ENCODE measurements around the gene KCNS3.
A peak's percentile ranks its signal among the peaks of the same experiment; 100 is the strongest.

The KCNS3 gene

DNA sequence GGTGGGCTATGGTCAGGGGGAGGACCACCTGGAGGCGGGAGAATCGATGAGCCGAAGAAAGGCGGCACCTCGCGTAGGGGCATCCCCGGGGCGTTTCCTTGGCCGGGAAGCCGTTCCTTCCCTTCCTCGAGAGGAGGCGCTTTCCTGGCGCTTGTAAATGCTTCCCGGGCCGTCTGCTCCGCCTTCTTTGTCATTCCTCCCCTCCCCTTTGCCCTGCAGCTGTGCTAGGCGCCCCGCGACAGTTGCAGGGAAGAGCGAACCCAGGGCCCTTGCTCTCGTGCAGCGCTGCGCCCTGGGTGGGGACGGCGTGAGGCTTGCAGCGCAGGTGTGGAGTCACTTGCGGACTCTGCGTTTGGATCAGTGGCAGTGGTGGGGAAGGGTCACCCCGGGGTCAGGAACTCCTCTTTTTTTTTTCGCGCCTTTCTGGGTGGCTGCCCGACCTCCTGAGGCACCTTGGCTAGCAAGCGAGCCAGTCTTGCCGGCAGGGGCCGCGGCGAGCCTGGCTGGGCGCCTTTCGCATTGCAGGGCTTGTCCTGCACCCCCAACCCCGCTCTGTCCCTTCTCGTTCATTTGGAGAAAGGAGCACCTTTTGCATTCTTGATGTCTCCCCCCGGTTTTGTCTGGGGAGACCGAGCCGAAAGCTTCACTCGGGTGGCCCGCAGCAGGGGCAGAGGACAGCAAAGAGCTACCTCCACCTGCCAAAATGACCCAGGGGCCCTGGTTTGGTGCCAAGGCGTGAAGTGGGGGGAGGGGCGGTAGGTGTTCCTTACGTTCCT is 858 bp downstream of the KCNS3 start:
- no peaks in the 10 kb centered on the region for H3K79me2 ChIP-seq (ENCODE audit: insufficient read depth, low read length)
- H3K9me2 ChIP-seq (replicated peaks; ENCODE audit: insufficient read depth, low read length): no peaks in the 10 kb centered on the region
- no peak overlapping the region for H3K9ac ChIP-seq (ENCODE audit: low read length)
- TF ChIP-seq EZH2phosphoT487 (conservative IDR thresholded peaks at IDR 0.05; ENCODE audit: low read length): no peak
- TF ChIP-seq, protein P1, sequence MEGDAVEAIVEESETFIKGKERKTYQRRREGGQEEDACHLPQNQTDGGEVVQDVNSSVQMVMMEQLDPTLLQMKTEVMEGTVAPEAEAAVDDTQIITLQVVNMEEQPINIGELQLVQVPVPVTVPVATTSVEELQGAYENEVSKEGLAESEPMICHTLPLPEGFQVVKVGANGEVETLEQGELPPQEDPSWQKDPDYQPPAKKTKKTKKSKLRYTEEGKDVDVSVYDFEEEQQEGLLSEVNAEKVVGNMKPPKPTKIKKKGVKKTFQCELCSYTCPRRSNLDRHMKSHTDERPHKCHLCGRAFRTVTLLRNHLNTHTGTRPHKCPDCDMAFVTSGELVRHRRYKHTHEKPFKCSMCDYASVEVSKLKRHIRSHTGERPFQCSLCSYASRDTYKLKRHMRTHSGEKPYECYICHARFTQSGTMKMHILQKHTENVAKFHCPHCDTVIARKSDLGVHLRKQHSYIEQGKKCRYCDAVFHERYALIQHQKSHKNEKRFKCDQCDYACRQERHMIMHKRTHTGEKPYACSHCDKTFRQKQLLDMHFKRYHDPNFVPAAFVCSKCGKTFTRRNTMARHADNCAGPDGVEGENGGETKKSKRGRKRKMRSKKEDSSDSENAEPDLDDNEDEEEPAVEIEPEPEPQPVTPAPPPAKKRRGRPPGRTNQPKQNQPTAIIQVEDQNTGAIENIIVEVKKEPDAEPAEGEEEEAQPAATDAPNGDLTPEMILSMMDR (IDR thresholded peaks at IDR 0.05; ENCODE audit: insufficient read depth, low read length, poor library complexity, severe bottlenecking): no peak
- H3K9me3 ChIP-seq (ENCODE audit: insufficient read depth, low read length): no peaks in the 10 kb centered on the region
- no peaks in the 10 kb centered on the region for H4K20me1 ChIP-seq (ENCODE audit: low read depth, low read length)
- H3K4me2 ChIP-seq (ENCODE audit: low read depth, low read length, poor library complexity, severe bottlenecking): peak overlapping the region; percentile 57
- no peak overlapping the region for H3K27ac ChIP-seq (ENCODE audit: low read depth, low read length)
- H3K27me3 ChIP-seq (ENCODE audit: low read length): peaks cover 2% of the 10 kb centered on the region; the same call in 1 of the 2 replicates
- H3K36me3 ChIP-seq (ENCODE audit: low read length): no peaks in the 10 kb centered on the region
- H2AFZ ChIP-seq (ENCODE audit: low read depth, low read length, severe bottlenecking): peak overlapping the region; percentile 5
- peak overlapping the region; percentile 23 for H3K4me3 ChIP-seq (ENCODE audit: insufficient read depth, low read length, poor library complexity, severe bottlenecking)
- no peaks in the 10 kb centered on the region for H3F3A ChIP-seq (ENCODE audit: insufficient read depth)

GRCh38 chr2:17879913-17880274 is 1.4 kb downstream of the KCNS3 start:
- Histone ChIP-seq H4K20me1 (ENCODE audit: low read depth, low read length) (no peaks in the 10 kb centered on the region), H3K79me2 (ENCODE audit: insufficient read depth, low read length) (no peaks in the 10 kb centered on the region), H3K9me2 (replicated peaks; ENCODE audit: insufficient read depth, low read length) (no peaks in the 10 kb centered on the region), H3K9me3 (ENCODE audit: insufficient read depth, low read length) (no peaks in the 10 kb centered on the region), H3K9ac (ENCODE audit: low read length) (no peak overlapping the region), H3K4me3 (ENCODE audit: insufficient read depth, low read length, poor library complexity, severe bottlenecking) (no peak overlapping the region), H3K4me2 (ENCODE audit: low read depth, low read length, poor library complexity, severe bottlenecking) (no peak overlapping the region), H2AFZ (ENCODE audit: low read depth, low read length, severe bottlenecking) (no peak overlapping the region), H3K27ac (ENCODE audit: low read depth, low read length) (no peak overlapping the region), H3K36me3 (ENCODE audit: low read length) (no peaks in the 10 kb centered on the region), H3K27me3 (ENCODE audit: low read length) (peaks cover 2% of the 10 kb centered on the region; the same call in 1 of the 2 replicates), H3F3A (ENCODE audit: insufficient read depth) (no peaks in the 10 kb centered on the region)
- no peak for TF ChIP-seq EZH2phosphoT487 (conservative IDR thresholded peaks at IDR 0.05; ENCODE audit: low read length)
- TF ChIP-seq, protein P1 (IDR thresholded peaks at IDR 0.05; ENCODE audit: insufficient read depth, low read length, poor library complexity, severe bottlenecking): no peak

- H3K4me2 ChIP-seq (ENCODE audit: low read depth, low read length, poor library complexity, severe bottlenecking): no peak overlapping the region
- no peaks in the 10 kb centered on the region for H3K79me2 ChIP-seq (ENCODE audit: insufficient read depth, low read length)
- no peaks in the 10 kb centered on the region for H3K36me3 ChIP-seq (ENCODE audit: low read length)
- no peaks in the 10 kb centered on the region for H3K27me3 ChIP-seq (ENCODE audit: low read length)
- no peak overlapping the region for H2AFZ ChIP-seq (ENCODE audit: low read depth, low read length, severe bottlenecking)
- TF ChIP-seq, protein P1 (IDR thresholded peaks at IDR 0.05; ENCODE audit: insufficient read depth, low read length, poor library complexity, severe bottlenecking): no peak
- TF ChIP-seq EZH2phosphoT487 (conservative IDR thresholded peaks at IDR 0.05; ENCODE audit: low read length): no peak
- no peak overlapping the region for H3K27ac ChIP-seq (ENCODE audit: low read depth, low read length)
- H4K20me1 ChIP-seq (ENCODE audit: low read depth, low read length): no peaks in the 10 kb centered on the region
- no peak overlapping the region for H3K4me3 ChIP-seq (ENCODE audit: insufficient read depth, low read length, poor library complexity, severe bottlenecking)
- H3K9ac ChIP-seq (ENCODE audit: low read length): no peak overlapping the region
- no peaks in the 10 kb centered on the region for H3K9me3 ChIP-seq (ENCODE audit: insufficient read depth, low read length)
- no peaks in the 10 kb centered on the region for H3F3A ChIP-seq (ENCODE audit: insufficient read depth)
- no peaks in the 10 kb centered on the region for H3K9me2 ChIP-seq (replicated peaks; ENCODE audit: insufficient read depth, low read length)
Measured at GRCh38 chr2:17892770-17893534, 14.5 kb downstream of the KCNS3 start.

Measured in SU-DHL-6 (cell line).